GM18498 (cell line): ENCODE data around the gene CSPG5.

Source experiments
- ATAC-seq: cut with Tn5 transposase; IDR thresholded peaks from one replicate; pipeline ENCODE4 v1.9.1; 2021; ENCODE audit warnings: mild to moderate bottlenecking, moderate library complexity; ENCODE audit not compliant: unreplicated experiment

CSPG5 gene

GRCh38 chr3:47588587-47588986 lies 9.9 kb upstream of the CSPG5 start:
- no peak for ATAC-seq

GRCh38 chr3:47588053-47588452 lies 9.4 kb upstream of the CSPG5 start:
- ATAC-seq, result no peak

GRCh38 chr3:47586746-47587145 lies 8.1 kb upstream of the CSPG5 start:
- no peak for ATAC-seq

- ATAC-seq, result no peak
Observed at GRCh38 chr3:47583320-47584075, 4.8 kb upstream of the CSPG5 start.

GRCh38 chr3:47581835-47582234 lies 3.2 kb upstream of the CSPG5 start:
- ATAC-seq, result no peak

- ATAC-seq, result no peak
Observed at GRCh38 chr3:47581422-47581821, 2.8 kb upstream of the CSPG5 start.

- ATAC-seq, result no peak
Observed at GRCh38 chr3:47580481-47580880, 1.8 kb upstream of the CSPG5 start.

GRCh38 chr3:47579875-47580274 lies 1.2 kb upstream of the CSPG5 start:
- ATAC-seq, result no peak

- no peak for ATAC-seq
Observed at GRCh38 chr3:47578119-47578632, 489 bp downstream of the CSPG5 start.

- no peak for ATAC-seq
Observed at GRCh38 chr3:47577583-47578118, 1.0 kb downstream of the CSPG5 start.

GRCh38 chr3:47573190-47574172 lies 5.2 kb downstream of the CSPG5 start:
- no peak for ATAC-seq

- ATAC-seq, result no peak
Observed at GRCh38 chr3:47571391-47572175, 7.1 kb downstream of the CSPG5 start.

GRCh38 chr3:47568901-47569300 lies 9.8 kb downstream of the CSPG5 start:
- ATAC-seq, result no peak

GRCh38 chr3:47567149-47567548 lies 11.5 kb downstream of the CSPG5 start:
- no peak for ATAC-seq

GRCh38 chr3:47566667-47567066 lies 12.0 kb downstream of the CSPG5 start:
- ATAC-seq, result no peak

- ATAC-seq, result no peak
Observed at GRCh38 chr3:47565734-47566550, 12.7 kb downstream of the CSPG5 start.

GRCh38 chr3:47556351-47556750 lies 22.3 kb downstream of the CSPG5 start:
- no peak for ATAC-seq

- no peak for ATAC-seq
Observed at GRCh38 chr3:47554335-47554734, 24.3 kb downstream of the CSPG5 start.

- ATAC-seq, result no peak
Observed at GRCh38 chr3:47553407-47553806, 25.3 kb downstream of the CSPG5 start.
